ELF-1 (cell line): ENCODE results near the gene C10orf53.
"Not testable (repeated sequence)": the region's sequence is repeated elsewhere in the genome, so short reads cannot be mapped to it uniquely, and the experiment has no call there.

Source experiments
- DNase-seq: peaks from one replicate; pipeline ENCODE4 v3.0.0-alpha.2; 2016; ENCODE audit warnings: low read depth, low spot score

The C10orf53 gene

DNA sequence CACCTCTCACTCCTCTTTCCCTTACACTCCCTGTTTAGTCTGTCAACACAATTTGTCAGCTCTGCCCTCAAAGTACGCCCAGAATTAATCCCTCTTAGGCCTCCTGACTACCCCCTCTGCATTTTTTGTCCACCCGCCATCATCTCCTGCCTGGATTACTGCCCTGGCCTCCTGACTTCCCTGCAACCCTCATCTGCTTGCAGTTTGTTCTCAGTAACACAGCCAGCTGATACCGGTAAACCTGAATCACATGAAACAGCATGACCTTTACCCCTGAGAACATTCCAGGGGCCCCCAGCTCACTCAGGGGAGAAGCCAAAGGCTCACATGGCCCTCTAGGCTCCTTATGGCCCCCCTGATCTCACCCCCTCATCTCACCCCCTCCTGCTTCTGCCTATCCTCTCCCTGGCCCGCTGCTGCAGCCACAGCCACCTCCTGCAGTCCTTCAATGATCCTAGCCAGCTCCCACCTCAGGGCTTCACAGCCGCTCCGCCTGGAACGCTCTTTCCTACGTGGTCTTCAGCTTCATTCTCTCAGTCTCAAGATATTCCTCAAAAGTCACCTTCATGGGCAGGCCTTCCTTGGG, 8.9 kb downstream of the C10orf53 start:
- DNase-seq: peak; percentile 31

DNA sequence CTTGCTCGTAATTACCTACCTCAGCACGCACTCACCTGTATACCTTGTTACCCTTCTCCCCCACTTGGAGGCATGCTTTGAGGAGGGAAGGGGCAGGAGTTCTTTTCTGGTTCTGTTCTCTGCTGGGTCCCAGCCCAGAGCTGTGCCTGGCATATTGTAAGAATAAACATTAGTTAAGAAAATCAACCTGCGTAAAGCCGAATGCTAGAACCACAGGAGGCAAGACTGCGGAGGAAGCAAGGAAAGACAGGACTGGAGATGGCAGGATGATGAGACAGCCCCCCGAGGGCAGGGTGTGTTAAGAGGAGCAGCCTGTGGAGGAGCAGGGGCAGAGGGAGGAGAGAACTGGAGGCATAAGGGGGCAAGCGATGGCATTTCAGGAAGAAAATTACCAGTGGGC, 9.5 kb downstream of the C10orf53 start:
- peak; percentile 55 for DNase-seq

DNA sequence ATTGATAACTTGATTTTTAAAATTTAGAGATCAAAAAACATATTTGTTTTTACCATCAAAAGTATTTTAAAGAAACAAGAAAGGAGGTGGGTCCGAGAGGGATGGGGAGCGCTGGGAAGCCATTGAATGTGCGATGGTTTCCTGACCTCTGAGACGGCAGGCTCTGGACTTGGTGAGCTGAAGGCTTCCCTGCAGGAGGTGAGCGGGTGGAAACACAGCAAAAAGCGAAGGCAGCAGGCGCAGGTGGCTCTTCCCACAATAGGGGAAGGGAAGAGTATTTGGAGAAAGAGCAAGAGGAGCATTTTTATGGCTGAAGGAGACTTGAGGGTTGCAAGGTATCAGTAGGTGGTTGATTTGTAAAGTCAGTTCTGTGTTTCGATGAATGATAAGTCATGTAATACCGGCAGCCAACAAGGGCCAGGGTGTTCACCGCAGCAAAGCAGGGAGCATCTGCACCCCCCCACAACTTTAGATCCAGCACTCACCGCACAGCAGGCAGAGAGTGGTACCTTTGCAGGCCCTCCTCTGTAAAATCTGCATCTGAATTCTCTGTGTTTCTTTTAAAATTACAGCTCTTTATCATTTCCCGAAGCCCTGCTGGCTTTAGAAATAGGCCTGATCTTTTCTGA, 10.5 kb downstream of the C10orf53 start:
- peak; percentile 52 for DNase-seq

DNA sequence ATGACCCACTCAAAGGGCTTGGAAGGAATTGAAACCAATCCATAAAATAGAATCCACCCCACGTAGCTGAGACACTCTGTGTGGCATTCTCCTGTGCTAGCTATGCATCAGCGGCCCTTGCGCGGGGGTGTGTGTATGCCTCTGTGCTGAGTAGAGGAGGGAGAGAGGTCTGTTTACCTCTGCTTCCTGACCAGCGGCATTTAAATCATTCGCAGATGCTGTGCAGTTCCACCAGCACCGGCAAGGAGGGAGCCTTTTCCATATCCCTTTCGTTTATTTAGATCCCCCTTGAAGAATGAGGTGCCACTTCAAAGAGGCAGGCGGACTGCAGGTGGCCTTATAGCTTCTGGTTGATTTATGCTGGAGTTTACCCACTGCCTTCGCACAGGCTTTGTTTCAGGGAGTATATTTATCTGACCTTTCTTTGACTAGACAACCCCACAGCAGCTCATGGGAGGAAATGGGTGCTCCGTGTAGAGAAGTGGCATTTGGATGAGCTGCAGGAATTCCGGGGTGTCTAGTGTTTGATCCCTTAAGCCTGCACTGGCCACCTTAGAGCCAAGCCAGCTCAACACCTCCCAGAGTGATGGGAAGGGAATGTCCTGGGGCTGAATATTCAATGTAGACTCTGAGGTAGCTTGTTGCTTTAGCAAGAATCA, 11.4 kb downstream of the C10orf53 start:
- DNase-seq: peak; percentile 30

DNA sequence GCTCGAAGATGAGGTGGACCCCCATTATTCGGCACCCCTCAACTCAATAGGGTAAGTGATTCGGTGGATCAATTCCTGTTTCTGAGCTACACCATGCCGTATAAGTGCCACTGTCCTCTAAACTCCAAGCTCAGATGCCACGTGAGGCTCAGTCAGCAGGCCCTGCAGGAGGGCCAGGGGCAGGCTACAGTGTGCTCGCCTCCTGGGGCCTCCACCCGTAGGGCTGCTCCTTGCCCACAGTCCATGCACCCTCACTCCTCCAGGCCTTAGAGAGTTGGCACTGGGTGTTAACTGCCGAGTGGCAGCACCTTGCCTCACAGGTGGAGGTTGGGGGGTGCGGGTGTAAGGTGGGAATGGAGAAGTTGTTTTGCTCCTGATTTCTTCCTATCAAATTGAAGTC, 12.1 kb downstream of the C10orf53 start:
- no peak for DNase-seq

DNA sequence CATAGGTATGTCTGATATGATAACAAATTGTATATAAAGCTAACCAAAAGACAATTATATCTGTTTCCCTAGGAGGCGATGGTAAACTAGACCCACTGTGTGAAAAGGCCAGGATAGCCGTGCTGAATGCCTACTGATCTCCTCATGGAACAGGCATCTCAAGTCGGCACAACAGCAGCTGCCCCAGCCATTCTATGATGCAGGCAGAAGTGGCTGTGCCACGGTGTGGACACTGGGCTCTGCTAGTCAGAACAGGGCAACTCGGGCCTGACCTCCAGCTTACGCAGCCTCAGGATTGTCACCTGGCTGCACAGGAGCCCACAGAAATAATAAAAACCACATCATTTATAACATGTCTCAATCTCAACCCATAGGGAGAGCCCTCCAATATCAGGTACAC, 15.0 kb downstream of the C10orf53 start:
- DNase-seq: no peak

DNA sequence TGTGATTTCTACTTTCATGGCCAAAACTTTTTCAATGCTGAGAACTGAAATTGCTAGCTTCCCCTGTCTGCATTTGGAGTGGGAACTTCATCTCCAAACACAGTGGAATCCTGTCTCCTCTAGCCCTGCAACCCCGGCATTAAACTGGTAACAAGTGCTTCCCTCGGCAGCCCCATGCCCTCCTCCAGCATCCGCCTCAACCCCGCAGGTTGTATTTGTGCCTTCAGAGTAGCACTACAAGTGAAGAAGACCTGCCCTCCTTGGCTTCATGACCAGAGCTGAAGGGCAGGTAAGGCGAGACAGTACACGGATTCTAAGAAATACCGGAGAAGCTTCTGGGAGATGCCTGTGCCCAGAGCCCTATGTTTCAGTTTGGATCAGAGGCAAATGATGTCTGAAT, 16.9 kb downstream of the C10orf53 start:
- DNase-seq: no peak

DNA sequence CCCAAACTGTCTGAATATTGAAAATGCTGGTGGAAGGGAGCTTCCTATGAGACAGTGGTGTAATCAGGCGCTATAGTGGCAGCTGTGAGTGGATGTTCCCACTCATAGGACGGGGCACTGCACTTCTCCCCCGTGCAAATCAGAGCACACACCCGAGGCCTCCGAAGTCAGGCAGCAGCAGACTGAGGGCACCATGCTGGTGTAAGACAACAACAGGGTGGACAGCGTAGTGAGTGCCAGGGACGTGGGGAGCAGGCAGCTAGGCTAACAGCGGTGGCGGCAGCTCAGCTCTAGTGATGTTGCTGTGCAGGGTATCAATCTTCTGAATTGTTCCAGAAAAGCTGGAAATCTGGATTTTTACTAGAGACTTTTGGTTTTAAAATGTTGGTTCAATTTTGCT, 19.2 kb downstream of the C10orf53 start:
- no peak for DNase-seq

DNA sequence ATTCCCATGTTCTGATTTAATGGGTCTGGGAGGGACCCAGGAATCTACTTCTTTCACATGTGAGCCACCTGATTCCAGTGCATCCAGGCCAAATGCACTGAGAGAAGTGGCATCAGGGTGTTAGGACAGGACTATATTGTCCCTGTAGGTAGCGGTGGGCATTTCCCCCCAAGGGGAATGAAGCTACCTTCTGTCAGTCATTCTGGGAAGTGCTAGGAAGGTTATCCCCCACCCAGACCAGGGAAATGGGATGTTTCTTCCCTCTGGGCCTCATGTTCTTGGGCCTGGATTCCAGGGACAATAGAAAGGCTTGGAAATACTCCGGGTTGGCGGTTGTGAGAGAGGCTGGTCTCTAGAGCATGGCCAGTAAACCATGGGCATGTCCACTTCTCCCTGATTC, 20.8 kb downstream of the C10orf53 start:
- no peak for DNase-seq

DNA sequence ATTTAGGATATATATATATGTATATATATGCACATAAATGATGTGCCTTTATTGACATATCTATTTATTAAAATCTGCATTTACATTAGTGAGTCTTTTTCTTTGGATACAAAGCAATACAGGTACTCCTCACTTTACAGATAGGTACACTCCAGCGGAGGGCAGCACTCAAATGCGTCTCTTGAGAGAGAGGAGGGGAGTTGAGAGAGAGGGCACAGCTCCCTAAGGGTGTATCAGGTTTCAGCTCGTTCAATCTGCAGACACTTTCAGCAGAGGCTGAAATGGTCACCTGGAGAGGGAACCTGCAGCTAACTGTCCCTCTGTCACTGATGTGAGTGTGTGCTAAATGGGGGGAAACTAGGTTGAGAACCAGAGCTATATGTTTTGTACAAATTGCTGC, 21.5 kb downstream of the C10orf53 start:
- DNase-seq: peak; percentile 32

DNA sequence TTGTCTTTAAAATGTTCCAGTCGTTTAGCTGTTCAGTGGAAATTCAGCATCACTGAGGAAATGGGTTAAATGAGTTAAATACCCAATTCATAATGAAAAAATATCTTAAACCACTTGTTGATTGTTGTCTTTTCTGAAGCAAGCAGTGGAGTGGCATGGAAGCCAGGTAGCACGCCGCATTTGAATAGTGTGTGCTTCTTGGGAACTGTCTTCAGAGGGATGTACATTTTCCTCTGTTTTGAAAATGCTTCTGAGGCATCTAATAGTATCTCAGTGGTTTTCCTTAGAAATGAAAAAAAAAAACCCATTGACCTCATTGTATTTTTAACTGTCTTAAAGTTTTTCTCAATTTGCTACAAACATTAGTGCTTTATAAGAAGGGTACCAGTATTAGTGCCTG, 28.1 kb downstream of the C10orf53 start:
- DNase-seq: no peak

DNA sequence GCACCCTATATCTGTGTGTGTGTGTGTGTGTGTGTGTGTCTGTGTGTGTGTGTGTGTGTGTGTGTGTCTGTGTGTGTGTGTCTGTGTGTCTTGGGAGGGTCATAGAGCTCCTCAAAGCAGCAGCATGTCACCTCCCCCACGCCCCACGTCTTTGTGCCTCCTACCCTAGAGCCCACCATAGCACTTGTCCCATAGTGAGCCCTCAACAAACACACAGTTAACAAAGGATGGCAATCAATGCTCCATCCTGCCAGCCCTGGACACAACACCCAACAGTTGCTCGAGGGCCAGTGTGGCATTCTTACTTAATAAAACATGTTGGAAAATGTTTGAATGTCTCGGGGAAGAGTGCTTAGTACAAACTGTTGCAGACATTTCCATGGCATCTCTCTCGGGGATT, 30.5 kb downstream of the C10orf53 start:
- no peak for DNase-seq

DNA sequence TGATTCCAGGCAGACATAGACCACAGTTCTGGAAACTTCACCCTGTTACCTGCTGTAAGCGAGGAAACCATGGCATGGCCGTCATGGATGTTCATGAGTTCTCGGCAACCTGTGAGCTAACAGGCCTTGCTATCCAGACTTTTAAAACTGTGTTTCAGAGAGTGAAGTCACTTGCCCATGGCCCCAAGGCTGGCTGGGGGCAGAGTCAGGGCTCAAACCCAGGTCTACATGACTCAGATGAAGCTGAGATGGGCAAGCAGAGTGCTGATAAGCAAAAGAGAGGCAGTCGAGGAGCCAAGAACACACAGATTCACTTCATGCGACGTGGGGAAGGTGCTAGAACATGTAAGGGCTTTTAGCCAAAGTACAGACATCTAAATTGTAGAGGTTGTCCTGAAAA, 31.5 kb downstream of the C10orf53 start:
- no peak for DNase-seq

DNA sequence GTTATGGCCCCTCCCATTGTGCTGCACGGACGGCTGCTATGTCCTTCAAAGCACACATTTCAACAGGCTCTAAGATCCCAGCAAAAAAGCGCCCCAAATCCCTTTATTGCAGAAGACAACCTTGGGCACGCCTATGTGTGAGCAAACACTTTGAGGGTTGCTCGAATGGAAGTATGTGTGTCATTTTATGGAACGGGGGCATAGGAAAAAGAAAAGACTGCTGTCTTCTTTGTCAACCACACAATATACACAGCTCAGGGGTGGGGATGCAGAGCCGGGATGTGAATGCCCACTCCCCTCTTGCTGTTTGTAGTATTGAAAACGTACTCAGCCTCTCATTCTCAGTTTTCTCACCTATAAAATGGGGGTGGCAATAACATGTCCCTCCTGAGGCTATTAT, 32.0 kb downstream of the C10orf53 start:
- no peak for DNase-seq

DNA sequence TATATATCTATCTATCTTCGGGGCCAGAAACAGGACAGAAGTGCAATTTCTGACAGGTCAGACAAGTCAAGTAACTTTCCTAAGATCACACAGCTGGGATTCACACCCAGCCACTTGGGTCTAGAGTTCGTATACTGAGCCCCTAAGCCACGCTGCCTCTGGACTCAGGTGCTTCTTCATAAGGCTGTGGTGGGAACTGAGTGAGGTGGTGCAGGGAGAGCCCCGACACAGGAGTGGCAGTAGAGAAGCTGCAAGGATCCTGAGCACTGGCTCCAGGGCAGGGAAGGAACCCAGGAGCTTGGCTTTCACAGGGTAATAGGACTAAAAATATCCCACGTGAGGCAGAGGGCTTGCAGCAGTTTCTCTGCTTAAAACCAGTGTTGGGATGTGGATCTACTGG, 33.8 kb downstream of the C10orf53 start:
- DNase-seq: no peak

DNA sequence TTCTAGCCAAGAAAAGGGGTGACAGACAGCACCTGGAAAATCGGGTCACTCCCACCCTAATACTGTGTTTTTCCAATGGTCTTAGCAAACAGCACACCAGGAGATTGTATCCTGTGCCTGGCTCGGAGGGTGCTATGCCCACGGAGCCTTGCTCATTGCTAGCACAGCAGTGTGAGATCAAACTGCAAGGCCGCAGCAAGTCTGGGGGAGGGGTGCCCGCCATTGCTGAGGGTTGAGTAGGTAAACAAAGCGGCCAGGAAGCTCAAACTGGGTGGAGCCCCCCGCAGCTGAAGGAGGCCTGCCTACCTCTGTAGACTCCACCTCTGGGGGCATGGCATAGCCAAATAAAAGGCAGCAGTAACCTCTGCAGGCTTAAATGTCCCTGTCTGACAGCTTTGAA, 35.7 kb downstream of the C10orf53 start:
- not testable (repeated sequence) for DNase-seq

DNA sequence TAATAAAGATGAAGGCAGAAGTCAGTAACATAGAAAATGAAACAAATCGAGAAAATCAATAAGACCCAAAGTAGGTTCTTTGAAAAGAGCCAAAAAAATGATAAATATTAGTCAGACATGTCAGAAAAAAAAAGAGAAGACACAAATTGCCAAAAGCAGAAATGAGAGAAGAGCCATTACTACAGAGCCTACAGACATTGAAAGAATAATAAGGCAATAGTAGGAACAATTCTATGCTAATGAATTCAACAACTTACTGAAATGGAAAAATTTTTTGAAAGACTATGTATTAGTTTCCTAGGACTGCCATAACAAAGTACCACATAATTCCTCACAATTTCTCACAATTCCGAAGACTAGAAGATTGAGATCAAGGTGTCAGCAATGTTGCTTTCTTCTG, 47.1 kb downstream of the C10orf53 start:
- DNase-seq: no peak

DNA sequence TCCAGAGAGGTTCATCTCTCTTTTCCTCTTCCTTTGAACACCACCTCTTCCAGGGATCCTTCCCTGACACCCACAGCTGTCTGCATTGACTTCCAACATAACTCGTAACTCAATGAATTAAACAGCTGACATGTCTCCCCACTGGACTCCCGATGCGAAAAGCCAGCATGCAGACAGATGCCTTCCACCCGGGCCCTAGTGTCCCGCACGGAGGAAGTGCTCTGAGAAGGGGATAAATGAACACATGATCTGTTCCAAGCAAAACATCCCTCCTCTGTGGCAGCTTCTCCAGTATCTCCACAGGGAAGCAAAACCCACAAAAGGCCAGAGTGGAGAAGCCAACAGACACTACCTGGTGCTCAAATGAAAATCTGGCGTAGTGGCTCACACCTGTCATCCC, 54.4 kb downstream of the C10orf53 start:
- DNase-seq: no peak

DNA sequence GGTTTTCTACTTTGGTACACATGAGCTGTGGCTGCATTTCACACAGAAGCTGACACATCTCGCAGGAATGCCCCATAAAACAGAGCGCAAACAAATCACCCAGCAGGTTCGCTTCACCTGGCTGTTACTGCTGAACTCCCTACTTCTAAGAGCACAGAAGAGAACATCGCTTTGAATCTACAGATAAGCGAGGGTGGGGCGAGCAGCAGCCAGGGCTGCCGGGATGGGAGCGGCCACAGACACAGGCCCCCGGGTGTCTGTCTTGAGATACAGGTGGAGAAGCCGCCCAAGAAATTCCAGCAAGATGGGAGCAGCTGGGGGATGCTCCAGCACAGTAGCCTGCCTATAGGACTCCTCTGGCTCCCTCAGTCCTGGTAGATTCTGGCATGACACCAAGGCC, 55.2 kb downstream of the C10orf53 start:
- no peak for DNase-seq

DNA sequence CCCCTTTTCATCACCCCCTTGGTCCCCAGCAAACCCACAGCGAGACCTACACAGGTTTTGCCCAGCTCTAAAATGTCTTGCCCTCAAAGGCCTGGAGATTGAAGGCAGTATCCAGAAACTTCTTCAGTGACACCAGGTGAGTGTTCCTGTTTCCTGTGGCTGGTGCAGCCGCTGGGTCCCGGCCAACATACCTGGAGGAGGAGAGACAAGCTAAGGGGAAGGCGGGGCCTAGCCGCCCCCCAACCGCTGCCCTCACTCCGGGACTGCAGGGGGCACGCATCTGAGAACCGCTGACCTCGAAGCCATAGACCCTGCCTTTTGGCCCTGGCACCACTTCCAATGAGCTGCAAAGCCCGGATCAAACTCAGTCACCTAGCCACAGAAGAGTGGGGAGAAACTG, 55.7 kb downstream of the C10orf53 start:
- DNase-seq: no peak

DNA sequence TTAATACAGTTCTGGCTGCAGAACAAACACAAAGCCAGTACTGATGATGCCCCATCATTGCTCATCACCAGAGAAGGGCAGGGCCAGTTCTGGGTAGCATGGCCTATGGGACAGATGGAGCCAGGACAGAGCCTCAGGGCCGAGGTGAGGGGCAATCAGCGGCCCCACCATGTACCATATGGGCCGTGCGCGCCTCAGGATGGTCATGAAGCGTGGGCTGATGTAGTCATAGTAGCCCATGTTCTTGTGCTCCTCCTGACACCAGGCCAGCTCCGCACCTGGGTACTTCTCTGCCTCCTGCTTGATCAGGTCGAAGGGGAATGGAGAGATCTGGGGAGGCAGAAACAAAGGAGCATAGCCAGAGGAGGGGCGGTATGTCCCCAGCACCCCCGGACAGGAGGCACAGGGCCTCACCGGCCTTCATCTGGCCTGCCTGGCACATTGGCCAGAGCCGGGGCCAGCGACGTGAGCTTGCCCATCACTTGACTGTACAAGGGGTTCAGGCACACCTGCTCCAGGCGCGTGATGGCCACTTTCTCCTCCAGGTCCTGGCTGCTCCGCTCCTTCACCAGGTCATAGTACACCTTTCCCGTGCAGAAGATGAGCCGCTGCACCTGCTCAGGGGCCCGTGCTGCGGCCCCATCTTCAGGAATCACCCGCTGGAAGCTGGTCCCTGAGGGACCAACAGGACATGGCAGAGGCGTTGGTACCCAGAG, 56.6 kb downstream of the C10orf53 start:
- no peak for DNase-seq

DNA sequence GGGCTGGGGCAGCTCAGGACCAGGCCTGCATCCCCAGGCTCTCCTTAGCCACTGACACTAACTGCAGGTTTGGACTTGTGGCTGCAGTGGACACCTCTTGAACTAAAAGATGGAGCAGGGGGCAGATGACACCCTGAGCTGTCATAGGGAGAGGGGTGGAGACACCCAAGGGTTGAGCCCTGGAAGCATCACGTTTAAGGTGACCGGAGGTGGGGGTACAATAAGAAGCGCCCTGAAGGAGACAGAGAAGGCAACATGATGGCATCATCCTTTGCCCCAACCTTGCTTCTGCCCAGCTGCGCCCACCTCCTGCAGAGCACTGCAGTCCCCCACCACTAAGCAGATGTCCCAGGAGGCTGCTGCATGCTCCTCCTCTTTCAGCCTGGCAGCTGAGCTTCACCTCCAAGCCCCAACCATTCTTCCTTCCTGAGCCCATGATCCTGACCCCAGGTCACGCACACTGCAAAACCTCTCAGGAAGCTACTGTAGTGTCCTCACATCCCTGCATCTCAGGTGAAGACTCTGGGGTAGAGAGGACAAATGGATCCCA, 57.2 kb downstream of the C10orf53 start:
- DNase-seq: no peak
